IPS-20b (cell line): ENCODE results near the gene NXF1.

Source experiments
- H3K27ac ChIP-seq: one replicate; pipeline ENCODE4 v1.5.1; 2013; ENCODE audit warnings: low read length
- H3K27me3 ChIP-seq: 2 replicates; pipeline ENCODE4 v1.6.1; 2013; ENCODE audit warnings: mild to moderate bottlenecking, low read length, inconsistent platforms; ENCODE audit not compliant: insufficient read depth
- H3K36me3 ChIP-seq: 2 replicates; pipeline ENCODE4 v1.6.1; 2013; ENCODE audit warnings: low read depth, mild to moderate bottlenecking, inconsistent platforms, low read length, moderate library complexity; ENCODE audit not compliant: insufficient read depth
- H3K4me1 ChIP-seq: 2 replicates; pipeline ENCODE4 v1.6.1; 2013; ENCODE audit warnings: mild to moderate bottlenecking, control low read depth, inconsistent platforms, low read length, moderate library complexity; ENCODE audit not compliant: insufficient read depth
- H3K4me3 ChIP-seq: 2 replicates; pipeline ENCODE4 v1.5.1; 2013; ENCODE audit warnings: mild to moderate bottlenecking, low read length, inconsistent platforms
- H3K9ac ChIP-seq: 2 replicates; pipeline ENCODE4 v1.6.1; 2013; ENCODE audit warnings: low read depth, mild to moderate bottlenecking, inconsistent platforms, low read length, moderate library complexity
- H3K9me3 ChIP-seq: 2 replicates; pipeline ENCODE4 v1.6.1; 2013; ENCODE audit warnings: mild to moderate bottlenecking, low read depth, low read length, inconsistent platforms; ENCODE audit not compliant: insufficient read depth

Gene NXF1

DNA sequence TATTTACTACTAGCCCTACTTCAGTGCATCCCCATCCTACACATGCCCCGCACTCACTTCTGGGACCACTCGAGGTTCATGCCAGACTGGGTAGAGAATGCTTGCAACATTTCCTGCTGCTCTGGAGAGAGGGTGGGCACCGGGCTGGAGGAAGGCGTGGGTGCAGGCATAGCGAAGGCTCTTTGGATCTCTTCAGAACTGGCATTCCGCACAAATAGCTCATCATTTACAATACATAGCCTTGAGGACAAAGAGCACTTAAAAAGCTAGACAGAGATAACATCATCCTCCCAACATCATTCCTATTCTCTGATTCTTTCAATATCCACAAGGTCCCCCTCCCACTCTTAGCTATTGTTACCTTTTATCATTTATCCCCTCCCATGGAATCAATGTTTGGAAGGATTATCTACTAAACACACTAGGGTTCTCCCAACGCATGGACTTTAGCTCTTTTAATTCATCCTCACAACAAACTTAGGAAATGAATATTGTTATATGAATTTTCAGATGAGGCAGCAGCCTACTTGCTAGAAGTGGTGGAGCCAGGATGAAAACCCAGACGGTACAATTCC lies 11.0 kb downstream of the NXF1 start:
- Histone ChIP-seq H3K4me1 (no peaks in the 10 kb centered on the region), H3K27ac (no peak overlapping the region), H3K36me3 (peaks cover 84% of the 10 kb centered on the region), H3K9me3 (no peaks in the 10 kb centered on the region), H3K4me3 (no peak overlapping the region), H3K27me3 (no peaks in the 10 kb centered on the region), H3K9ac (no peak overlapping the region)

DNA sequence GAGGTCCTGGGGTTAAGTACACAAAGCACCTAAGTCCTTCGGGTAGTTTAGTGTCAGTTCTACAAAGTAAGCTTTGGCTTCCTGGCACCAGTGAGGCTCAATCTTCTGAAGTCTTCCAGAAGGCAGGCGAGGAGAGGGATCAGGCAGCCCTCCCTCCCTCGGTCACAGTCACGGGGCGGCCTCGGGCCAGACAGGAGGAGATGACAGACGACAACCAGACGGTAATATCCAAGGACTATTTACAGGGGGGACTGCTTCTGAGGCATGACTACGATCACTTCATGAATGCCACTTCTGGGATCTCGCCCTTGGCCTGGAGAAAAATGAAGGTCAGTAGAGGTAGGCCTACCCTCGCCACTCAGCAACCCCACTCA lies 13.1 kb downstream of the NXF1 start:
- Histone ChIP-seq H3K4me3 (peak overlapping the region; percentile 93; the same call in 1 of the 2 replicates), H3K36me3 (peaks cover 70% of the 10 kb centered on the region), H3K9ac (peak overlapping the region; percentile 96; the same call in 1 of the 2 replicates), H3K4me1 (no peaks in the 10 kb centered on the region), H3K9me3 (no peaks in the 10 kb centered on the region), H3K27ac (no peak overlapping the region), H3K27me3 (no peaks in the 10 kb centered on the region)

DNA sequence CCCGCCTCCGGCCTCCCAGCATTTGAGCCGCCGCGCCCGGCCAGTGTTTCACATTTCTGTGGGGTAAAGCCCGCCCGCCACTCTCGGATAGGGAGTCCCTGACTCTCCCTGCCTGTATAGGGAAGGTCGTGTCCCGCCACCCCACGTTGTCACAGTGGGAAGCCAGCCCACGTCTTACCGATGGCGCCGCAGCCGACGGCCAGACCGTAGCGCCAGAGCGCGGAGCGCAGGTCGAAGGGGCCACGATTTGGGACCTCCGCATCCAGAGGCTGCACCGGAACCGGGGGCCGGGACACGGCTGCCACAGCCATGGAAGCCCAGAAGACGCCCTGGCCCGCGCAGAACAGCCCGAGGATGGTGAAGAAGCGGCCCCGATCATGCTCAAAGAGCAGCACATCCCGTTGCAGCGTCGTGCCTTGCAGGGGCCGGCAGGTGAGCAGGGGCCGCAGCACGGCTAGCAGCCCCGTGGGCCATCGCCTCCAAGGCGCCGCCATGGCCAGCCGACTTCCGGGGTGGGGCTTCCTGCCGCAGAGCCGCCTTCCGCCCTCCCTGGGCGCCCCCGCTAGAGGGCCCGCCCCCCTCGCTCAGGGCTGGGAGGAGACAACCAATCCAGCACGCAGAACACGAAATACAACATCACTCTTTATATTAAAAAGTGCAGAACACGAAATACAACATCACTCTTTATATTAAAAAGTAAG lies 13.6 kb downstream of the NXF1 start, which contains the start of gene TMEM223:
Gene TMEM223 (minus strand): TSS at position 506 of the 701 bp plus-strand sequence. CDS start 12 bp downstream, at position 494.
- no peaks in the 10 kb centered on the region for H3K4me1 ChIP-seq
- H3K27ac ChIP-seq: peak within 1 kb of the TSS; percentile 80
- H3K27me3 ChIP-seq: no peaks in the 10 kb centered on the region
- H3K9ac ChIP-seq: peak within 1 kb of the TSS; percentile 96
- H3K4me3 ChIP-seq: peak within 1 kb of the TSS; percentile 93
- no peaks in the 10 kb centered on the region for H3K9me3 ChIP-seq
- peaks cover 65% of the 10 kb centered on the region for H3K36me3 ChIP-seq

DNA sequence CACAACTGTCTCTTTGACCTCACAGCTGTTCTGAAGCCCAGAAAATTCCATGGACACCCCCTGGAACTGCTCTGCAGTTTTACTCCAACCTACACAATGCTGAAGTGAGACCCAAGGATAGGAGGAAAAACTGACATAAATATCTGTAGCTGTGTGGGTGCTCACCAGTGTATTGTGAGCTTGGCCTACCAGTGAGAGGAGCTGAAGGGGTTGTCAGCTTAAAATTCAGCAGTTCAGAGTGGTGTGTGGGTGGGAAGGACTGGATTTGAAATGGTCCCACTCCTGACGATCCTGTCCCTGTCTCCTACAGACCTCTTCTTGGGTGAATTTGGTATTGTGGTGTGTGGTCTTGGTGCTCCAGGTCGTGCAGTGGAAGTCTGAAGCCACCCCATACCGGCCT lies 15.7 kb downstream of the NXF1 start:
- Histone ChIP-seq H3K4me1 (no peaks in the 10 kb centered on the region), H3K36me3 (peaks cover 55% of the 10 kb centered on the region), H3K27ac (no peak overlapping the region), H3K9me3 (no peaks in the 10 kb centered on the region), H3K27me3 (no peaks in the 10 kb centered on the region), H3K4me3 (no peak overlapping the region), H3K9ac (no peak overlapping the region)

DNA sequence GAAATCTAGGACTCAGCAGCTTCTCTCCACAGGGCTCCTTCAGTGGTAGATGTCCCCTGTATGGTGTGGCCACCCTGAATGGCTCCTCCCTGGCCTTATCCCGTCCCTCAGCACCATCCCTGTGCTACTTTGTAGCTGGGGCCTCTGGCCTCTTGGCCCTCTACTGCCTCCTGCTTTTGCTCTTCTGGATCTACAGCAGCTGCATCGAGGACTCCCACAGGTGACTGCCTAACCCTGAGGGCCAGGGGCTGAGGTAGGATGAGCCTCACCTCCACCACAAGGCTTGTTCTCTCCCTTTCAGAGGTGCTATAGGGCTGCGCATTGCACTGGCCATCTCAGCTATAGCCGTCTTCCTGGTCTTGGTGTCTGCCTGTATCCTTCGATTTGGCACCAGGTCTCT lies 16.2 kb downstream of the NXF1 start:
- Histone ChIP-seq H3K36me3 (peaks cover 51% of the 10 kb centered on the region), H3K9me3 (no peaks in the 10 kb centered on the region), H3K4me1 (no peaks in the 10 kb centered on the region), H3K9ac (no peak overlapping the region), H3K27me3 (no peaks in the 10 kb centered on the region), H3K4me3 (no peak overlapping the region), H3K27ac (no peak overlapping the region)

DNA sequence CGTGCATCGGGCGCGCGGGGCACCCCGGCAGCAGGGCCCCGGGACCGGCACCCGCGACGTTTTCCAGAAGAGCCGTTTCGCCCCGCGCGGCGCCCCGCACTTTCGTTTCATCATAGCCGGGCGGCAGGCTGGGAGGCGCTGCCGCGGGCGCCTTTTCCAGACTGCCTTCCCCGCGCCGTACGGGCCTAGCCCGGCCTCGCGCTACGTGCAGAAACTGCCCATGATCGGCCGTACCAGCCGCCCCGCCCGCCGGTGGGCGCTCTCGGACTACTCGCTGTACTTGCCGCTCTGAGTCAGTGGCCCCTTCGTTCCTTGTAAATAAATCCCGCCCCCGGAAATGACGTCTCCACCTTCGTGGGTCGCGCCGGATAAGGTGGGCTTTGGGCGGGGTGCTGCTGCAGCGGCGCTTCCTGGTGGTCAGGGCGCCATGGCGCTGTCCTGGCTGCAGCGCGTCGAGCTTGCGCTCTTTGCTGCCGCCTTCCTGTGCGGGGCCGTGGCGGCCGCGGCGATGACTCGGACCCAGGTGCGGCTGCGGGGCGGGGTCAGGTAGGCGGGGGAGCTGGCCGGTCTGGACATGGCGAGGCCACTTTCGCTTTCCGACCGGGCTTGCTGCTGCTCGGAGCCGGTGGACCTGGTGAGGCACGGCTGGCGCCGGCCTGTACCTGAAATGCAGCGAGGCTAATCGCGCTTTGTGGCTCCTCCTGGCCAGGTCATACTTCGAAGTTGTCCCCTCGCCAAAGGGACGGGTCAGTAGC lies 18.1 kb downstream of the NXF1 start, which contains the start of gene TMEM179B:
Gene TMEM179B (plus strand): TSS at position 398 of the 755 bp plus-strand sequence. CDS start 30 bp downstream, at position 428.
- peak within 1 kb of the TSS; percentile 89 for H3K9ac ChIP-seq
- no peaks in the 10 kb centered on the region for H3K27me3 ChIP-seq
- H3K4me3 ChIP-seq: peak within 1 kb of the TSS; percentile 91
- H3K4me1 ChIP-seq: no peaks in the 10 kb centered on the region
- H3K36me3 ChIP-seq: peaks cover 51% of the 10 kb centered on the region
- H3K27ac ChIP-seq: peak within 1 kb of the TSS; percentile 65
- H3K9me3 ChIP-seq: no peaks in the 10 kb centered on the region

DNA sequence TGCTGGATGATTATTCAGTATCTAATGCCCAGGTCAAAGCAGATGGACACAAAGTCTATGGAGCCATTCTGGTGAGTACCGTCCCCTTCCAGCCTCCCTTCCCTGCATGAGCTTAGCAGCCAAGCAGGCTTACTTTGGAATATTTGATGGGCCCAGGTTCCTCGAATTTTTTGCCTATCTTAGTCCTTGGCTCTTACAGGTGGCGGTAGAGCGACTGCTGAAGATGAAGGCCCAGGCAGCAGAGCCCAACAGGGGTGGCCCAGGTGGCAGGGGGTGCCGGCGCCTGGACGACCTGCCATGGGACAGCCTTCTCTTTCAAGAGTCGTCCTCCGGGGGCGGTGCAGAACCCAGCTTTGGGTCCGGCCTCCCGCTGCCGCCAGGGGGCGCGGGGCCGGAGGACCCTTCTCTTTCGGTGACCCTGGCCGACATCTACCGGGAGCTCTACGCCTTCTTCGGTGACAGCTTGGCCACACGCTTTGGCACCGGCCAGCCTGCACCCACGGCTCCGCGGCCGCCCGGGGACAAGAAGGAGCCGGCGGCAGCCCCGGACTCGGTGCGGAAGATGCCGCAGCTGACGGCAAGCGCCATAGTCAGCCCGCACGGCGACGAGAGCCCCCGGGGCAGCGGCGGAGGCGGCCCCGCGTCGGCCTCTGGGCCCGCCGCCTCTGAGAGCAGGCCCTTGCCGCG lies 18.8 kb downstream of the NXF1 start:
- Histone ChIP-seq H3K27ac (no peak overlapping the region), H3K4me1 (no peaks in the 10 kb centered on the region), H3K4me3 (peak overlapping the region; percentile 91), H3K36me3 (peaks cover 55% of the 10 kb centered on the region), H3K27me3 (no peaks in the 10 kb centered on the region), H3K9me3 (no peaks in the 10 kb centered on the region), H3K9ac (peak overlapping the region; percentile 89; the same call in 1 of the 2 replicates)

DNA sequence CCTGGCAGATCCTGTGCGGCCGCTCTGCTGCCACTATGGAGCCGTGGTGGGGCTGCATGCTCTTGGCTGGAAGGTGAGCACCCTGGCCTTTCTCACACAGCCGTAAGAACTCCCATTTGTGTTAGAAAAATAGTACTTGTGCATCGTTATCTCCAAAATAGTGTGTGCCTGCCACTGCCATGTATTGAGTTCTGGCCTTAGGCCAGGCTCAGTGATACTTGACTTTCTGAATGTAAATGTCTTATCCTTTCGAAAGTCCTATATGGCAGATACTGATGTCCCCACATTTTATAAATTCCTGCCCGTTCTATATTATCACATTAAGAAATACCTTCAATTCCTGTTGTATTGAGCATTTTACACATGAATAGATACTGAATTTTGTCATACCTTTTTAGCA lies 22.5 kb downstream of the NXF1 start:
- Histone ChIP-seq H3K9ac (no peak overlapping the region), H3K4me1 (no peaks in the 10 kb centered on the region), H3K27me3 (no peaks in the 10 kb centered on the region), H3K9me3 (no peaks in the 10 kb centered on the region), H3K27ac (no peak overlapping the region), H3K36me3 (peaks cover 45% of the 10 kb centered on the region), H3K4me3 (no peak overlapping the region)

DNA sequence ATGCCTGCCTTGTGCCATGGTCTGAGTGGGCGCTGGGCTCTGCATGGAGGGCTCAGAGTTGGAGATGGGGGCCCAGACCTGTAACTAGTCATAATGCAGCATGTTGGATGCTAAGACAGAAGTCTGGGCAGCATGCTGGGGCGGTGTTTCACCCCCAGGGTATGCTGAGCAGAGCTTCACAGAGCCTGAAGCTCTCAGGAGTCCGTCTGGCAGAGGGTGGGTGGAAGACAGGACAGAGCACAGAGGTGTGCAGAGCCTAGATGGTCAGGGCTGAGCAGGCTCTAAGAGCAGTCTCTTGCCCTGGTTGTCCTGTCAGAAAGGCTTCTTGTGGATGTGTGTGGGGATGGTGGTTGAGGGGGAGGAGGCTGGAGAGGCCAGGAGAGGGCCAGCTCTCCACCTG lies 26.8 kb downstream of the NXF1 start:
- Histone ChIP-seq H3K4me1 (no peaks in the 10 kb centered on the region), H3K36me3 (peaks cover 61% of the 10 kb centered on the region), H3K27ac (no peak overlapping the region), H3K4me3 (no peak overlapping the region), H3K9me3 (no peaks in the 10 kb centered on the region), H3K9ac (no peak overlapping the region), H3K27me3 (no peaks in the 10 kb centered on the region)

DNA sequence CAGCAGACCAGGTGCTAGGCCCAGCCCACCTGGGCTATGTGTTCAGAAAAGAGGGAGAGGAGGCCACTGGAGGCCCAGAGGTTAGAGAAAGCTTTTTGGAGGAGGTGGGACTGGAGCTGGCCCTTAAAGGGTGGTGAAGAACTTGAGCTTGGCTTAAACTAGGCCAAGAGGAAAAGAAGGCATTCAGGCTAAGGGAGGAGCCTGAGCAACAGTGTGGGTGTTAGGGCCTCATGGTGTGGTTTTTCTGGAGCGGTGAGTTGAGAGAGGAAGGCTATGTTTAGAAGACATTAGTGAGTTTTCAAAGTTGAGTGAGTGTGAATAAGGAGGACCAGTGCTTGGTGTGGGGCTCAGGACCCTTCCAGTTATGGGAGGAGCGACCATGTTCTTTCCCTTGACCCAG lies 27.9 kb downstream of the NXF1 start:
- no peaks in the 10 kb centered on the region for H3K9me3 ChIP-seq
- peaks cover 52% of the 10 kb centered on the region for H3K36me3 ChIP-seq

DNA sequence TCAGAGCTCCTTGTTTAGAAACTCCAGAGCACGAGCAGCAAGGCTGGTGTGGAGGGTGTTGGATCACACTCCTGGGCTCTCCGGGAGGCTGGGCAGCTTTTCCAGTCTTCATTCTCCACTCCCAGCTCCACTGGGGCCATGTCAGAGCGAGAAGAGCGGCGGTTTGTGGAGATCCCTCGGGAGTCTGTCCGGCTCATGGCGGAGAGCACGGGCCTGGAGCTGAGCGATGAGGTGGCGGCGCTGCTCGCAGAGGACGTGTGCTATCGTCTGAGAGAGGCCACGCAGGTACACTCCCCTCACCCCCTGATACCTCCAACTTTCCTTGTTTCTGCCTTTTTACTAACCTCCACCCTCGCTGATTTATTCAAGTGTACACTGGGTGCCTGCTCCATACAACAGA lies 29.6 kb downstream of the NXF1 start:
- peaks cover 43% of the 10 kb centered on the region for H3K36me3 ChIP-seq
- no peaks in the 10 kb centered on the region for H3K27me3 ChIP-seq
- peaks cover under 1% of the 10 kb centered on the region; the same call in 1 of the 2 replicates for H3K4me1 ChIP-seq
- H3K9ac ChIP-seq: no peak overlapping the region
- H3K9me3 ChIP-seq: no peaks in the 10 kb centered on the region
- no peak overlapping the region for H3K27ac ChIP-seq
- H3K4me3 ChIP-seq: no peak overlapping the region

More for the DNA sequence above, 27.9 kb downstream of the NXF1 start:
- no peak overlapping the region for H3K4me3 ChIP-seq
- H3K9ac ChIP-seq: no peak overlapping the region
- no peak overlapping the region for H3K27ac ChIP-seq
- H3K4me1 ChIP-seq: no peaks in the 10 kb centered on the region
- no peaks in the 10 kb centered on the region for H3K27me3 ChIP-seq
